Stimulated activated CD4-positive, alpha-beta T cell treated with anti-CD3 and anti-CD28 coated beads, Interleukin-15, amount 100 ng/mL, for 24 hours (primary cell): ENCODE results near the gene LENG9.
"Not testable (repeated sequence)": the region's sequence is repeated elsewhere in the genome, so short reads cannot be mapped to it uniquely, and the experiment has no call there.

Source experiments
- DNase-seq: peaks from one replicate; pipeline ENCODE4 v3.0.0-alpha.2; 2020

Gene LENG9

GRCh38 chr19:54463531-54464043 is at the start of gene LENG9:
LENG9 (minus strand) TSS chr19:54463778; CDS start chr19:54463526, 252 bp downstream.
- peak; percentile 99 for DNase-seq

DNA sequence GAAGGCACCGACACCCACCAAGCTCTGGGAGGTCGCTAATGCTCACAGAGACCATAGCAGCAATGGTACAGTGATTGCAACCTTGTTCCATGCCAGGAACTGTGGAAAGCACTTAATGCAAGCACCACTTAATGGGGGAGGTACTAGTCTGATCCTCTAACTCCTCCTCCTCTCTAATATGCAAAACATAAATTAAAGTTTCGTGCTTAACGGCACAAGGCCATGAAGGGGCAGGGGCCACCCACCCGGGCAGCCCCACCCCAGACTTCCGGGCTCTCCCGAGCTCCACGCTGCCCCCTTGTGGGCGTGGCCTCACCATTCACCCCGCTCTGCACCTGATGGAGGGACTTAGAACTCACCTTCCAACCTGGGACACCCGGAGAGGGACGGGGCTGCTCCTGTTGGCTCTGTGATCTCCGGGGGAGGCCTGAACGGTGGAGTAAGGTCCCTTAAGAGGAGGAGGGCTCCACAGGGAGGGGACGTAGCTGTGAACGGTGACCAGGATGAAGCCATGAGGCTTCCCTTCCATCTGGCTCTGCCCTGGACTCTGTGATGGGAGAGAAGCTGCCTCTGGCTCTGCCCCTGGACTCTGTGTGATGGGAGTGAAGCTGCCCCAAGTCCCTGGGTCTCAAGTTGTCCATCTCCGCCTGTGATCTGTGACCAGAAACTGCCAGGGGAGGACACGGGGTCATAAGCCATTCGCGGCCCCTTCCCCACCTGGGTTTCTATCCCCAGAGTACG is 45.8 kb upstream of the LENG9 start:
- DNase-seq = not testable (repeated sequence)

- not testable (repeated sequence) for DNase-seq
Measured at GRCh38 chr19:54508487-54508886, 44.9 kb upstream of the LENG9 start.

GRCh38 chr19:54507824-54508223 is 44.2 kb upstream of the LENG9 start:
- DNase-seq = no peak

DNA sequence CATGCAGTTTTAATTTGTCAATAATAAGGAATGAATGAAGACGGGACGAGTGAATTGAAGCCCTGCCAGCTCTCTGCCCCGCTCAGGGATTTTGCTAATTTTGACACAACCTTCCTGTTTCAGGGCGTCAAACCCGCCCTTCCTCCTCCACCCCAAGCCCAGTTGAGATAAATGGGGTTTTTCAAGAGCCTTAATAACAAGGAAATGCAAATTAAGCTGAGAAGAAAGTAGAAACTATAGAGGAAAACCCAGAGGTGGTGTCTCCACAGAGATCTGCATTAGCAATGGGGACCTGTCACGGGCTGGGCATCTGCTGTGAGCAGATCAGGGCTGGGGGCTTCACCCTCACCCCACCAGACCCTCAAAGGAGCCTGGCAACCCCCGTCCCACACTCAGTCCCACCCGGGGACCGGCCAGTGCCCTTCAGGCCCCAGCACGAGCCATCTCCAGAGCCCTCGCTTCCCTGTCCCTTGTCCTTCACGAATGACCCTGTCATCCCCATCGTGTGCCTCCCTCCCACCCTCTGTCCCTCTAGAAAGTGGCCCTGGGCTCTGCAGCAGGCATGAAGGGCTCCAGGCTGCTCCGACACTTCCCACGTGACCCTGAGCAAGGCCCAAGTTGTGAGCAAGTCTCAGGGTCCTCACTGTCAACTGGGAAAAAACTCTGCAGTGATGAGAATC is 43.6 kb upstream of the LENG9 start:
- DNase-seq = not testable (repeated sequence)

DNA sequence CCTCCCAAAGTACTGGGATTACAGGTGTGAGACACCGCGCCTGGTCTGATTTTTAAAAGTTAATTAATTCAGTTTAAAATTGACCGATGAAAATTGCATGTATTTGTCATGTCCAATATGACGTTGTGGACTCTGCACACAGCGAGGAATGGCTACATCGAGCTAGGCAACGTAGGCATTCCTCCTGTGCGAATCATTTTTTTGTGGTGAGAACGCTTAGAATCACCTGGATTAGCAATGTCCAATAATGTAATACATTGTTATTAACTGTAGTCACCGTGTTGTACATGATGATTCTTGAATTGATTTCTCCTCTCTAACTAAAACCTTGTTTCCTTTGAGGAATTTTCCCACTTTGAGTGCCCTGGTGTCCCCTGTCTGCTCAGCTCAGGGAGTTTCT is 42.5 kb upstream of the LENG9 start:
- no peak for DNase-seq

DNA sequence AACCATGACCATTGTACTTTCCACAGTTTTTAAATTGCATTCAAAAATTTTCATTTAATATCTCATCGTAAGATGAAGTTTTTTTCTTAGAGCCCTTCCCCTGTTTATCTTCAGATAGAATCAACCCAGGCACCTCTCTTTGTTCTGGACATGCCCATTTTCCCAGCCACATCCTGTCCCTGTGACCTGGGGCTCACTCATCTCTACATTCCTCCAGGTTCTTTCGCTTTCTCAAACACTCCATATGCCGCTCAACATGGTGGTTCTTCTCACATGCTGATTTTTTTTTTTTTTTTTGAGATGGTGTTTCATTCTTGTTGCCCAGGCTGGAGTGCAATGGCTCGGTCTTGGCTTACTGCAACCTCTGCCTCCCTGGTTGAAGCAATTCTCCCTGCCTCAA is 42.0 kb upstream of the LENG9 start:
- DNase-seq = not testable (repeated sequence)

GRCh38 chr19:54502518-54503048 is 39.0 kb upstream of the LENG9 start, which contains the start of gene LAIR2:
LAIR2 (plus strand) TSS chr19:54502831; CDS start chr19:54502919, 88 bp downstream.
- peak; percentile 17 for DNase-seq

DNA sequence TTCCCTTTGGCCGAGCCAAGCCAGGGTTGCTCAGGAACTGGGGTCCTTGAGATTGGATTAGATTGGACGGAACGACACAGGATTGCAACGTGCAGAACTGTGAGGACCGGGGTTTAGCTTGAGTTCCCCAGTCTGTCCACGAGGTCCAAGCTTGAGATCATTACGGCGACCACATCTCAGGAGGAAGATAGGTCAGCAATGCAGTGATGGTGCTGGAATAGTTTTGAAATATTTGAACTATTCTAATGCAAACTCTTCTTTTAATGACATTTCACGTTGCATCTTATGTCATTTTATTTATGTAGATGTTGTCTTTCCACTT is 34.8 kb upstream of the LENG9 start:
- not testable (repeated sequence) for DNase-seq

DNA sequence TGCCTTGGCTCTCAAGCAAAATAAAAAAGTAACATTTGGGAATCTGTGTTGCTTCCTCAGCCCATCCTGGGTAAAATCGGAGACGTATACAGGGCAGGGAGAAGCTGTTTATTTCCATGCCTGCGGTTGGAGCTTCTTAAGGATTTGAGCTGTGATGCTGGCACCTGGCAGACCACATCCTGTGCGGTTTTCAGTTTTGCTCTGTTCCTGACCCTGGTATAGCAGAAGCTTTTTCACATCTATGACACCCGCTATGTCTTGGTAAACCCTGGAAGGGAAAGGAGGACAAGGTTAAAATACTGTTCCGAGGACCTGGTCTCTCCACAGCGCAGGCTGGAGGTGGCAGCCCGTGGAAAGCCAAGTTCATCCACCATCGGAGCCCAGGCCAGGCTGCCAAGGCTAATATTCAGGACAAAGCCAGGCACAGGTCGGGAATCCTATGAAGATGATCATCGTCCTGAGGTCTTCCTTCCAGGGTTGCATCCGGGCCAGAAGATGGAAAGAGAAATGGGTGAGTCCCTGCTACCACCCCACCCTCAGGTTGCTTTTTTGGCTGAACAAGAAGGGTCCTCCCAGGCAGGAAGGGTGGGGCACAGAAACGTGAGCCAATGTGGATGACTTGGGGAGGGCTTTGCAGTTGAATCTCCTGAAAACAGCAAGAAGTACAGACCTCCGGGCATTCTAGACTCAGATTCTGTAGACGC is 34.3 kb upstream of the LENG9 start:
- DNase-seq = peak; percentile 30

DNA sequence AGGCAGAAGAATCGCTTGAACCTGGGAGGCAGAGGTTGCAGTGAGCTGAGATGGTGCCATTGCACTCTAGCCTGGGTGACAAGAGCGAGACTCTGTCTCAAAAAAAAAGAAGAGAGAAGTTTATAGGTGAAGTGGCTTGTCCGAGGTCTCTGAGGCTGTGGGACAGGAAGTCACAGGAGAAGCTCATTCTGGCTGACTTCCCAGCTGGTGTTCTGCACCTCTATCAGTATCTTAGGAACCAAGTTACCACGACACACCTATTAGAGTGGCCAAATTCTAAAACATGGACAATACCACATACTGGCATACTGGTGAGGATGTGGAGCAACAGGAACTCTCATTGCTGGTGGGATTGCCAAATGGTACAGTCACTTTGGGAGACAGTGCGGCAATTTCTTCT is 31.7 kb upstream of the LENG9 start:
- DNase-seq = not testable (repeated sequence)

DNA sequence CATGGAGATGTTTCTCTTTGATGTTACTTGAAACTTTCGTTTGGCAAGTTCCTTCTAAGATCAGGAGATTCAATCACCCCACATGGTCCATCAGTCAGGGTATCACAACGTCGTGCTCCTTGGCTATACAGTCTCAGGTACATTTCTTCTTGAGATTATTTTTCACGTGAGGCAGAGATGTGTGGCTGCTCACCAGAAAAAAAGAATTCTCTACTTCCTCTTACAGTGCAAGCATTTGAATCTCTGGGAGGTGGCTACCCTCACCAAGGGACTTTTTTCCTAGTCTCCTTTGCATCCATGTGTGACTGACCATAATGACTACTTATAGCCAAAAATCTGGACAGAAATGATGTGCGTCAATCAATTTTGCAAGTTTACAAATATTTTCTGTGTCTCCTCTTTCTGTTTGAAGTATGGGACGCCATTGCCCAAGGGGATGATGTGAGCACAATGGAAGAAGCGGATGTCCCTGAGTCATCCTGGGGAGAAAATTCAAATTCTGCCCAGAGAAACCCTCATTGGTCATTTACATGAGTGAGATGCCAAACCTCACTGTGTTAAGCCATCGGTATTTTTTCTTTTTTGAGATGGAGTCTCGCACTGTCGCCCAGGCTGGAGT is 30.5 kb upstream of the LENG9 start:
- no peak for DNase-seq

DNA sequence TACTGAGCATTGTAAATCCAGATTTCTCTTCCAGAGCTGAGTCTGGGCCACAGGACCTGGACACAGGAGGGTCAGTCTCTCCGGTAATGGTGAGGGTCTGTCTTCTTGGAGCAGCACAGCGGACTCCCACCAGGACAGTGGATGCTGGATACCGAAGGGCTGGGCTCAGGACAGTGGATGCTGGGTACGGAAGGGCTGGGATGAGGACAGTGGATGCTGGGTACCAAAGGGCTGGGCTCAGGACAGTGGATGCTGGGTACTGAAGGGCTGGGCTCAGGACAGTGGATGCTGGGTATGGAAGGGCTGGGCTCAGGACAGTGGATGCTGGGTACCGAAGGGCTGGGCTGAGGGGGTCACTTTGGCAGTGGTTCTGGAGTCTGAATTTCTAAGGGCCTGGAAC is 29.5 kb upstream of the LENG9 start:
- not testable (repeated sequence) for DNase-seq

- DNase-seq = no peak
Measured at GRCh38 chr19:54492568-54492967, 29.0 kb upstream of the LENG9 start.

DNA sequence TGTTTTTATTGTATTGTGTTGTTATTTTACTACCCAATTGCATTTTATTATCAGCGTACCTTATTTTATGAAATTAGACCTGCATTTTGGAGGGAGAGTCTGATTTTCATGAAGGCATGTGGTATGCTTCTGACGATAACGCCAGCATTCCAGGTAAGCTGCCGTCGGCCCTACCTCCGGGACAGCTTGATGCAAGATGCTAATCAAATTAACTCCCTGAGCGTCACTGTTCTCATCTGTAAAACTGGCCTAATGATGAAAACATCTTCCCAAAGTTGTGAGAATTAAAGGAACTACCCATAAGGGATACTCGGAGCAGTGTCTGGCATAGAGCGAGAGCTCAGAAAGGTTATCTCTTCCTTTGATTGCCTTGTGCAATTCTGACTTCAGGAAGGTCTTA is 26.2 kb upstream of the LENG9 start:
- no peak for DNase-seq

GRCh38 chr19:54489341-54489740 is 25.8 kb upstream of the LENG9 start:
- no peak for DNase-seq

GRCh38 chr19:54485851-54486250 is 22.3 kb upstream of the LENG9 start:
- no peak for DNase-seq

- no peak for DNase-seq
Measured at GRCh38 chr19:54484451-54484850, 20.9 kb upstream of the LENG9 start.

GRCh38 chr19:54482889-54483288 is 19.3 kb upstream of the LENG9 start:
- no peak for DNase-seq

DNA sequence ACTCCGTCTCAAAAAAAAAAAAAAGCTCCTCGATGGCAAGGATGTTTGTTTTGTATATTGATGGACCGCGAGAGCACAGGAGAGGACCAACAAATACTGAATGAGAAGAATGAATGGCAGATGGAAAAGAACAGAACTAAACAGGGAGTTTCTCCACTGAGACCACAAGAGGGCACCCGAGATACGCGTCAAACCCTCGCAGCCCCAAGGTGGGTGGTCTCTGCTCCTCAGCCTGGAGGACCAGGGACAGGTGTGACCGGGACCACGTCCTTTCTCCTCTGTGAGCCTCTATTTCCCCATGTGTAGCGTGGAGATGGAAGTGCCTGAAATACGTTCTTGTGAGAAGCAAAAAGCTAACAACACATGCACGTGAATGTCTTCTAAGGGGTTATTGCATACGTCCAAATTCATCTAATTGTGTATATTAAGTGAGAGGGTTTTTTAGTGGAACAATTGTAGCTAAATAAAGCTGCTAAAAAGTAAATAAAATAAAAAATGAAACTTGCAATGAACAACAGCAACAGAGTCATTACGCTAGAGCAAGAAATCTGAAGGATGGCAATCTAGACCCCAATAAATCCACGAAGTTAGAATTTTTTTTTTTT is 17.9 kb upstream of the LENG9 start:
- DNase-seq = peak; percentile 52

- DNase-seq = no peak
Measured at GRCh38 chr19:54480051-54480450, 16.5 kb upstream of the LENG9 start.

DNA sequence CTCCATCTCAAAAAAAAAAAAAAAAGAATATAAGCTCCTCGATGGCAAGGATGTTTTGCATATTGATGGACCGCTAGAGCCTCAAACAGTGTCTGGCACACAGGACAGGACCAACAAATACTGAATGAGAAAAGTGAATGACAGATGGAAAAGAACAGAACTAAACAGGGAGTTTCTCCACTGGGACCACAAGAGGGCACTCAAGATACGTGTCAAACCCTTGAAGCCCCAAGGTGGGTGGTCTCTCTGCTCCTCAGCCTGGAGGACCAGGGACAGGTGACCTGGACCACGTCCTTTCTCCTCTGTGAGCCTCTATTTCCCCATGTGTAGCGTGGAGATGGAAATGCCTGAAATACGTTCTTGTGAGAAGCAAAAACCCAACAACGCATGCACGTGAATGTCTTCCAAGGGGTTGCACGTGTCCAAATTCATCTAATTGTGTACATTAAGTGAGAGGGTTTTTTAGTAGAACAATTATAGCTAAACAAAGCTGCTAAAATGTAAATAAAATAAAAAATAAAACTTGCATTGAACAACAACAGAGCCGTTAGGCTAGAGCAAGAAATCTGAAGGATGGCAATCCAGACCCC is 15.2 kb upstream of the LENG9 start:
- no peak for DNase-seq
